ENCODE results near the gene MAST4.

- no peak for TF ChIP-seq POLR2A (IDR thresholded peaks at IDR 0.05; ENCODE audit: low read depth, low read length)
- no peak for TF ChIP-seq CTCF (conservative IDR thresholded peaks at IDR 0.05; ENCODE audit: low read depth, low read length)
- no peak for TF ChIP-seq CEBPB (IDR thresholded peaks at IDR 0.05; ENCODE audit: low read depth, low read length)
- TF ChIP-seq FOS (IDR thresholded peaks at IDR 0.05; ENCODE audit: low read depth, low read length): no peak
- no peak for TF ChIP-seq RCOR1 (IDR thresholded peaks at IDR 0.05; ENCODE audit: insufficient replicate concordance, low read length)
- no peak for TF ChIP-seq MXI1 (IDR thresholded peaks at IDR 0.05; ENCODE audit: borderline replicate concordance, low read depth, low read length)
- TF ChIP-seq SMC3 (IDR thresholded peaks at IDR 0.05; ENCODE audit: low read depth, low read length): no peak
- TF ChIP-seq CHD1 (IDR thresholded peaks at IDR 0.05; ENCODE audit: low read depth, low read length): no peak
- TF ChIP-seq, protein P1, sequence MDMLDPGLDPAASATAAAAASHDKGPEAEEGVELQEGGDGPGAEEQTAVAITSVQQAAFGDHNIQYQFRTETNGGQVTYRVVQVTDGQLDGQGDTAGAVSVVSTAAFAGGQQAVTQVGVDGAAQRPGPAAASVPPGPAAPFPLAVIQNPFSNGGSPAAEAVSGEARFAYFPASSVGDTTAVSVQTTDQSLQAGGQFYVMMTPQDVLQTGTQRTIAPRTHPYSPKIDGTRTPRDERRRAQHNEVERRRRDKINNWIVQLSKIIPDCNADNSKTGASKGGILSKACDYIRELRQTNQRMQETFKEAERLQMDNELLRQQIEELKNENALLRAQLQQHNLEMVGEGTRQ (IDR thresholded peaks at IDR 0.05; ENCODE audit: low read depth, low read length): no peak
- no peak for TF ChIP-seq RAD21 (IDR thresholded peaks at IDR 0.05; ENCODE audit: low read length)
- no peak for TF ChIP-seq BHLHE40 (IDR thresholded peaks at IDR 0.05; ENCODE audit: low read depth, low read length)
- TF ChIP-seq RFX5 (IDR thresholded peaks at IDR 0.05; ENCODE audit: low read depth, low read length): no peak
- TF ChIP-seq MAZ (IDR thresholded peaks at IDR 0.05; ENCODE audit: borderline replicate concordance, low read depth, low read length): no peak
Observed at GRCh38 chr5:67082941-67083340, 486.7 kb downstream of the MAST4 start.

Data from IMR-90 (cell line).